ENCODE results near the gene ZNF229. TPM values are rescaled to one million over a fixed set of nuclear protein-coding genes. Genes with fewer than 3 reads are reported as not detected.
"Not testable (repeated sequence)": the region's sequence is repeated elsewhere in the genome, so short reads cannot be mapped to it uniquely, and the experiment has no call there.

Gene ZNF229
- total and polyA plus RNA-seq, 7 experiments from 2014 or later = 0.15 to 2.5 (median 1.5) TPM

GRCh38 chr19:44455100-44455499, 6.8 kb upstream of the ZNF229 start:
- Histone ChIP-seq H3K36me3 (ENCODE audit: control insufficient read depth in 2 of 3, insufficient read depth in 3 of 3, low read length in 3 of 3) (no peaks in the 10 kb centered on the region), H3K27ac (ENCODE audit: low read depth, low read length) (no peak overlapping the region), H3K4me3 (ENCODE audit: low read length) (no peak overlapping the region), H3K27me3 (ENCODE audit: control insufficient read depth in 2 of 2, insufficient read depth in 2 of 2, low read length in 2 of 2) (no peaks in the 10 kb centered on the region), H3K4me1 (ENCODE audit: control insufficient read depth in 2 of 2, insufficient read depth in 2 of 2, low read length in 2 of 2) (no peaks in the 10 kb centered on the region), H3K9me3 (ENCODE audit: control insufficient read depth in 2 of 3, low read length in 3 of 3) (peaks cover 0 to 62% (median 4%) of the 10 kb centered on the region in 3 experiments)
- Mint-ChIP-seq H3K27ac (no peak overlapping the region), H3K27me3 (peaks cover 0 to 26% (median 25%) of the 10 kb centered on the region in 5 donors), H3K36me3 (peaks cover 11 to 41% (median 30%) of the 10 kb centered on the region in 5 donors), H3K4me1 (peaks cover 0 to 4% (median 0%) of the 10 kb centered on the region in 7 donors), H3K9me3 (peaks cover 34 to 67% (median 54%) of the 10 kb centered on the region in 11 donors), H3K4me3 (no peak overlapping the region)
- intact Hi-C loops (cut with micrococcal nuclease) = no loop called here
- DNase-seq (no peak), ATAC-seq (no peak)
- ChIA-PET CTCF (no interaction called here), POLR2A (no interaction called here)

GRCh38 chr19:44452367-44452766, 4.1 kb upstream of the ZNF229 start:
- ChIA-PET POLR2A (no interaction called here), CTCF (no interaction called here)
- H3K4me3 Mint-ChIP-seq = no peak overlapping the region
- peaks cover 5 to 15% (median 10%) of the 10 kb centered on the region in 7 donors for H3K4me1 Mint-ChIP-seq
- Histone ChIP-seq H3K4me3 (ENCODE audit: low read length) (no peak overlapping the region), H3K27me3 (ENCODE audit: control insufficient read depth in 2 of 2, insufficient read depth in 2 of 2, low read length in 2 of 2) (no peaks in the 10 kb centered on the region), H3K27ac (ENCODE audit: low read depth, low read length) (no peak overlapping the region), H3K4me1 (ENCODE audit: control insufficient read depth in 2 of 2, insufficient read depth in 2 of 2, low read length in 2 of 2) (no peaks in the 10 kb centered on the region), H3K9me3 (ENCODE audit: control insufficient read depth in 2 of 3, low read length in 3 of 3) (peaks cover 0 to 78% (median 4%) of the 10 kb centered on the region in 3 experiments), H3K36me3 (ENCODE audit: control insufficient read depth in 2 of 3, insufficient read depth in 3 of 3, low read length in 3 of 3) (no peaks in the 10 kb centered on the region)
- ATAC-seq = no peak
- H3K36me3 Mint-ChIP-seq = peaks cover 16 to 49% (median 43%) of the 10 kb centered on the region in 5 donors
- DNase-seq = no peak
- intact Hi-C loops (cut with micrococcal nuclease) = no loop called here
- H3K9me3 Mint-ChIP-seq = peaks cover 37 to 84% (median 64%) of the 10 kb centered on the region in 11 donors
- peaks cover 0 to 32% (median 25%) of the 10 kb centered on the region in 5 donors for H3K27me3 Mint-ChIP-seq
- no peak overlapping the region for H3K27ac Mint-ChIP-seq

GRCh38 chr19:44451687-44452086, 3.4 kb upstream of the ZNF229 start:
- peaks cover 0 to 77% (median 4%) of the 10 kb centered on the region in 3 experiments for H3K9me3 ChIP-seq (ENCODE audit: control insufficient read depth in 2 of 3, low read length in 3 of 3)
- no peak for ATAC-seq
- DNase-seq = no peak
- ChIA-PET CTCF (no interaction called here), POLR2A (no interaction called here)
- Mint-ChIP-seq H3K9me3 (peaks cover 37 to 91% (median 69%) of the 10 kb centered on the region in 11 donors), H3K4me1 (peaks cover 6 to 20% (median 10%) of the 10 kb centered on the region in 7 donors), H3K27me3 (peaks cover 0 to 32% (median 25%) of the 10 kb centered on the region in 5 donors), H3K36me3 (peaks cover 16 to 54% (median 45%) of the 10 kb centered on the region in 5 donors), H3K4me3 (no peak overlapping the region), H3K27ac (no peak overlapping the region)
- H3K27ac ChIP-seq (ENCODE audit: low read depth, low read length) = no peak overlapping the region
- H3K4me1 ChIP-seq (ENCODE audit: control insufficient read depth in 2 of 2, insufficient read depth in 2 of 2, low read length in 2 of 2) = no peaks in the 10 kb centered on the region
- no peak overlapping the region for H3K4me3 ChIP-seq (ENCODE audit: low read length)
- peaks cover 0 to 2% (median 0%) of the 10 kb centered on the region in 3 experiments for H3K36me3 ChIP-seq (ENCODE audit: control insufficient read depth in 2 of 3, insufficient read depth in 3 of 3, low read length in 3 of 3)
- no peaks in the 10 kb centered on the region for H3K27me3 ChIP-seq (ENCODE audit: control insufficient read depth in 2 of 2, insufficient read depth in 2 of 2, low read length in 2 of 2)
- intact Hi-C loops (cut with micrococcal nuclease) = no loop called here

GRCh38 chr19:44438441-44438840, 9.8 kb downstream of the ZNF229 start:
- peaks cover 0 to 4% (median 0%) of the 10 kb centered on the region in 3 experiments for H3K36me3 ChIP-seq (ENCODE audit: control insufficient read depth in 2 of 3, insufficient read depth in 3 of 3, low read length in 3 of 3)
- peaks cover 0 to 69% (median 3%) of the 10 kb centered on the region in 3 experiments for H3K9me3 ChIP-seq (ENCODE audit: control insufficient read depth in 2 of 3, low read length in 3 of 3)
- Mint-ChIP-seq H3K27me3 (no peaks in the 10 kb centered on the region), H3K9me3 (peaks cover 9 to 96% (median 65%) of the 10 kb centered on the region in 11 donors), H3K36me3 (peaks cover 0 to 77% (median 42%) of the 10 kb centered on the region in 5 donors), H3K4me1 (no peaks in the 10 kb centered on the region), H3K4me3 (no peak overlapping the region), H3K27ac (no peak overlapping the region)
- ATAC-seq = no peak
- no peak overlapping the region for H3K4me3 ChIP-seq (ENCODE audit: low read length)
- intact Hi-C loops (cut with micrococcal nuclease) = no loop called here
- DNase-seq = no peak
- H3K4me1 ChIP-seq (ENCODE audit: control insufficient read depth in 2 of 2, insufficient read depth in 2 of 2, low read length in 2 of 2) = no peaks in the 10 kb centered on the region
- ChIA-PET CTCF (interaction anchor here (0.6 kb wide), 1 partner anchor 232 kb away, joined by 3 read pairs; no protein-coding TSS in a partner anchor), POLR2A (no interaction called here)
- H3K27ac ChIP-seq (ENCODE audit: low read depth, low read length) = no peak overlapping the region
- no peaks in the 10 kb centered on the region for H3K27me3 ChIP-seq (ENCODE audit: control insufficient read depth in 2 of 2, insufficient read depth in 2 of 2, low read length in 2 of 2)

DNA sequence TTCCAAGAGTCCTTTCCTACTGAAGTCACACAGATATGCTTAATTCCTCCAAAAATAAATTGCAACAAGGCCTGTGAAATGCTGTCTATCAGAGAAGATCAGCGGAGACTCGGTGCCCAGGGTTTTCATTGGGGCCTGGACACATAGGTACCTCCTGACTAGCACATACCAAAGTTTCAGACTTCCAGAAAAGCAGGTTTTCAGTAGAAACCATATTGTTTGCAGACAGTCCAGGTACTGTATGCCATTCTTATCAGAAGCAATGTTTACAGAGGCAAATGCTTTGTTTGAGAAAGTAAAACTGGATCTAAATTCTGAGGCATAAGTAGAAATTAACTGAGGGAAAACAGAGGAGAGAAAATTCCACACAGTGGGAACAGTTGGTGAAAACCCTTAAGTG, 12.8 kb downstream of the ZNF229 start:
- Histone ChIP-seq H3K4me1 (ENCODE audit: control insufficient read depth in 2 of 2, insufficient read depth in 2 of 2, low read length in 2 of 2) (no peaks in the 10 kb centered on the region), H3K9me3 (ENCODE audit: control insufficient read depth in 2 of 3, low read length in 3 of 3) (peaks cover 0 to 69% (median 15%) of the 10 kb centered on the region in 3 experiments), H3K27me3 (ENCODE audit: control insufficient read depth in 2 of 2, insufficient read depth in 2 of 2, low read length in 2 of 2) (no peaks in the 10 kb centered on the region), H3K27ac (ENCODE audit: low read depth, low read length) (no peak overlapping the region), H3K4me3 (ENCODE audit: low read length) (no peak overlapping the region), H3K36me3 (ENCODE audit: control insufficient read depth in 2 of 3, insufficient read depth in 3 of 3, low read length in 3 of 3) (peaks cover 0 to 4% (median 0%) of the 10 kb centered on the region in 3 experiments)
- Mint-ChIP-seq H3K27me3 (no peaks in the 10 kb centered on the region), H3K27ac (no peak overlapping the region), H3K4me1 (no peaks in the 10 kb centered on the region), H3K9me3 (peaks cover 9 to 96% (median 71%) of the 10 kb centered on the region in 11 donors), H3K36me3 (peaks cover 0 to 71% (median 44%) of the 10 kb centered on the region in 5 donors), H3K4me3 (peak overlapping the region in 1 of 10 donors; percentile 26)
- intact Hi-C loops (cut with micrococcal nuclease) = no loop called here
- DNase-seq = no peak
- no peak for ATAC-seq
- ChIA-PET POLR2A (no interaction called here), CTCF (no interaction called here)

DNA sequence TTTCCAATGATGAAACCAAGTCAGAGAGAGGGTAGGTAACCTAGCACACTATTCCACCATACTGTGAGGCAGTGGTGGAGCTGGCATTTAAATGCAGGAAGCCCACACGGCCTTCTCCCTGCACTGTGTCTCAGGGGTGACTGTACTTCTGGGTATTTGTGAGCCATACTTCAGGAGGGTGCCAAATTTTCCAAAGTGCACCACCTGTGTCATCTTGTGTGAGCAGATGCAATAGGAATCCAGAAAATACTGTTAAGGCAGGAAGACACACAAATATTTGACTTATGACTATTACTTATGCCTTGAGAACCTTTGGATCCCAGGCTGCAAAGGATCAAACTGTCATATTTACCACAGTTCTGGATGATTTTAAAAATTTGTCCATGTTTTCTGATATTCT, 17.3 kb downstream of the ZNF229 start:
- no peaks in the 10 kb centered on the region for H3K27me3 ChIP-seq (ENCODE audit: control insufficient read depth in 2 of 2, insufficient read depth in 2 of 2, low read length in 2 of 2)
- DNase-seq (no peak), ATAC-seq (no peak)
- H3K4me1 ChIP-seq (ENCODE audit: control insufficient read depth in 2 of 2, insufficient read depth in 2 of 2, low read length in 2 of 2) = no peaks in the 10 kb centered on the region
- no peak overlapping the region for H3K4me3 ChIP-seq (ENCODE audit: low read length)
- H3K9me3 Mint-ChIP-seq = peaks cover 16 to 100% (median 70%) of the 10 kb centered on the region in 11 donors
- H3K4me1 Mint-ChIP-seq = no peaks in the 10 kb centered on the region
- H3K27ac ChIP-seq (ENCODE audit: low read depth, low read length) = no peak overlapping the region
- CTCF ChIA-PET = no interaction called here
- no peaks in the 10 kb centered on the region for H3K27me3 Mint-ChIP-seq
- peaks cover 0 to 77% (median 20%) of the 10 kb centered on the region in 3 experiments for H3K9me3 ChIP-seq (ENCODE audit: control insufficient read depth in 2 of 3, low read length in 3 of 3)
- peaks cover 0 to 64% (median 48%) of the 10 kb centered on the region in 5 donors for H3K36me3 Mint-ChIP-seq
- intact Hi-C loops (cut with micrococcal nuclease) = no loop called here
- POLR2A ChIA-PET = no interaction called here
- no peak overlapping the region for H3K27ac Mint-ChIP-seq
- peaks cover 0 to 5% (median 0%) of the 10 kb centered on the region in 3 experiments for H3K36me3 ChIP-seq (ENCODE audit: control insufficient read depth in 2 of 3, insufficient read depth in 3 of 3, low read length in 3 of 3)
- H3K4me3 Mint-ChIP-seq = no peak overlapping the region

DNA sequence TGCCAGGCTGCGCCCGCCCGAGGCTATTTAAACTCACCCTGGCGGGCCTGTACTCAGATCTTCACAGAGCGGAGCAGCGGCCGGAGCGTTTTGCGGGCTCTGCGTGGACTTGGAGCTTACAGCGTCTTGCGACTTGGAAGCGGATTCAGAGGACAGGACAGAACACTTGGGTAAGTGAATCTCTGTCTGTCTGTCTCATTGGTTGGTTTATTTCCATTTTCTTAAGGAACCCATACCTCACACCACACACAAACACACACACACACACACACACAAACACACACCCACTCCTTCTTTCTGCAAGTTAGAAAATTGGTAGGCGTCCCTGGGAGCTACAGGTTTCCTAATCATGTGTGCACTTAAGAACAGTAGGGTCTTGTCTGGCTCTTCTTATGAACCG, 32.7 kb downstream of the ZNF229 start:
- intact Hi-C loops (cut with micrococcal nuclease); H3K27me3 ChIP-seq (ENCODE audit: control insufficient read depth in 2 of 2, insufficient read depth in 2 of 2, low read length in 2 of 2); H3K36me3 ChIP-seq (ENCODE audit: control insufficient read depth in 2 of 3, insufficient read depth in 3 of 3, low read length in 3 of 3); POLR2A ChIA-PET; CTCF ChIA-PET; ATAC-seq; DNase-seq; H3K4me3 ChIP-seq (ENCODE audit: low read length); H3K4me1 ChIP-seq (ENCODE audit: control insufficient read depth in 2 of 2, insufficient read depth in 2 of 2, low read length in 2 of 2); H3K4me3 Mint-ChIP-seq; H3K27ac Mint-ChIP-seq; H3K4me1 Mint-ChIP-seq; H3K27ac ChIP-seq (ENCODE audit: low read depth, low read length): not testable (repeated sequence)
- Mint-ChIP-seq H3K27me3 (peaks cover 0 to 11% (median 10%) of the 10 kb centered on the region in 5 donors), H3K9me3 (peaks cover 9 to 72% (median 40%) of the 10 kb centered on the region in 11 donors), H3K36me3 (peaks cover 0 to 27% (median 13%) of the 10 kb centered on the region in 5 donors)
- peaks cover 0 to 30% (median 0%) of the 10 kb centered on the region in 3 experiments for H3K9me3 ChIP-seq (ENCODE audit: control insufficient read depth in 2 of 3, low read length in 3 of 3)
